ENCODE data around the gene AFF1.

Gene AFF1

GRCh38 chr4:87122252-87122651 lies 187.4 kb downstream of the AFF1 start:
- no peaks in the 10 kb centered on the region for H3K9me3 ChIP-seq (ENCODE audit: insufficient read depth, low read depth, low read length)
- H3K14ac ChIP-seq (ENCODE audit: low read length), result no peak overlapping the region
- no peak overlapping the region for H3K18ac ChIP-seq (ENCODE audit: low read length)
- H3K4me3 ChIP-seq (ENCODE audit: low read depth, low read length), result no peak overlapping the region
- no peak overlapping the region for H2BK5ac ChIP-seq (ENCODE audit: low read depth, low read length, poor library complexity)
- H3K79me1 ChIP-seq (ENCODE audit: low read length), result peaks cover 2% of the 10 kb centered on the region
- peaks cover 6 to 7% of the 10 kb centered on the region in 2 experiments for H3K36me3 ChIP-seq (ENCODE audit: control insufficient read depth in 1 of 2, insufficient read depth in 2 of 2, low read length in 2 of 2)
- no peak overlapping the region for H4K91ac ChIP-seq (ENCODE audit: low read depth, low read length)
- WGBS (ENCODE audit: extremely low coverage, insufficient coverage, insufficient read length), result no CpG with 5 or more reads among the region's 4 CpGs
- H3K4me1 ChIP-seq (ENCODE audit: control insufficient read depth in 1 of 2, insufficient read depth in 2 of 2, low read length in 2 of 2), result peaks cover 0 to 10% of the 10 kb centered on the region in 2 experiments
- no peak for DNase-seq
- no peak overlapping the region for H3K27ac ChIP-seq (ENCODE audit: low read depth, low read length)
- H3K27me3 ChIP-seq (ENCODE audit: insufficient read depth, low read length), result no peaks in the 10 kb centered on the region
- no peak overlapping the region for H2BK12ac ChIP-seq (ENCODE audit: low read length)
- no peaks in the 10 kb centered on the region for H3K79me2 ChIP-seq (ENCODE audit: control insufficient read depth, insufficient read depth, low read length, poor library complexity)
- H2AK5ac ChIP-seq (ENCODE audit: low read length), result no peak overlapping the region
- no peak overlapping the region for H2BK120ac ChIP-seq (ENCODE audit: insufficient read depth, low read length, poor library complexity)
- H4K12ac ChIP-seq (ENCODE audit: low read depth, low read length), result no peak overlapping the region
- no peak overlapping the region for H2AFZ ChIP-seq (ENCODE audit: insufficient read depth, low read length, poor library complexity)
- no peak overlapping the region for H3K4me2 ChIP-seq (ENCODE audit: low read length)
- no peak overlapping the region for H3K9ac ChIP-seq (ENCODE audit: low read length)
- H3K4ac ChIP-seq (ENCODE audit: low read depth, low read length), result no peak overlapping the region
- no peak overlapping the region for H3K23ac ChIP-seq (ENCODE audit: low read length)
- H4K8ac ChIP-seq (ENCODE audit: low read depth, low read length), result no peak overlapping the region

DNA sequence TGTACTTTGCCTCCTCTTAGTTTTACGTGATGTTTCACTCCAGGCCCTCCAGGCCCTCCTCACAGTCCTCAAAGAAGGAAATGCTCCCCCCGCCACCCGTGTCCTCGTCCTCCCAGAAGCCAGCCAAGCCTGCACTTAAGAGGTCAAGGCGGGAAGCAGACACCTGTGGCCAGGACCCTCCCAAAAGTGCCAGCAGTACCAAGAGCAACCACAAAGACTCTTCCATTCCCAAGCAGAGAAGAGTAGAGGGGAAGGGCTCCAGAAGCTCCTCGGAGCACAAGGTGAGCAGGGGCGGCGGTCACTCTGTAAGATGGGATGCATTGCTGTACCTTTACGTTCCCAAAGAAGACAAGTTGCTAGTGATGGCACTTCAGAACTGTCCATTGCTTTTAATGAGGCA lies 191.2 kb downstream of the AFF1 start:
- Histone ChIP-seq H4K91ac (ENCODE audit: low read depth, low read length) (no peak overlapping the region), H3K9ac (ENCODE audit: low read length) (no peak overlapping the region), H2AK5ac (ENCODE audit: low read length) (no peak overlapping the region), H3K27ac (ENCODE audit: low read depth, low read length) (peak overlapping the region; percentile 4), H2BK12ac (ENCODE audit: low read length) (no peak overlapping the region), H3K4me1 (ENCODE audit: control insufficient read depth in 1 of 2, insufficient read depth in 2 of 2, low read length in 2 of 2) (peaks cover 0 to 3% of the 10 kb centered on the region in 2 experiments), H3K79me1 (ENCODE audit: low read length) (no peaks in the 10 kb centered on the region), H3K9me3 (ENCODE audit: insufficient read depth, low read depth, low read length) (no peaks in the 10 kb centered on the region), H3K36me3 (ENCODE audit: control insufficient read depth in 1 of 2, insufficient read depth in 2 of 2, low read length in 2 of 2) (peaks cover 6 to 9% of the 10 kb centered on the region in 2 experiments), H2BK120ac (ENCODE audit: insufficient read depth, low read length, poor library complexity) (no peak overlapping the region), H3K23ac (ENCODE audit: low read length) (no peak overlapping the region), H2AFZ (ENCODE audit: insufficient read depth, low read length, poor library complexity) (no peak overlapping the region), H3K18ac (ENCODE audit: low read length) (no peak overlapping the region), H3K79me2 (ENCODE audit: control insufficient read depth, insufficient read depth, low read length, poor library complexity) (no peaks in the 10 kb centered on the region), H3K4ac (ENCODE audit: low read depth, low read length) (no peak overlapping the region), H3K27me3 (ENCODE audit: insufficient read depth, low read length) (no peaks in the 10 kb centered on the region), H4K12ac (ENCODE audit: low read depth, low read length) (no peak overlapping the region), H3K4me2 (ENCODE audit: low read length) (no peak overlapping the region), H3K4me3 (ENCODE audit: low read depth, low read length) (no peak overlapping the region), H2BK5ac (ENCODE audit: low read depth, low read length, poor library complexity) (no peak overlapping the region), H4K8ac (ENCODE audit: low read depth, low read length) (no peak overlapping the region), H3K14ac (ENCODE audit: low read length) (no peak overlapping the region)
- no CpG with 5 or more reads among the region's 9 CpGs for WGBS (ENCODE audit: extremely low coverage, insufficient coverage, insufficient read length)
- DNase-seq, result no peak

- Histone ChIP-seq H3K14ac (ENCODE audit: low read length) (peak overlapping the region; percentile 28), H4K8ac (ENCODE audit: low read depth, low read length) (no peak overlapping the region), H2BK12ac (ENCODE audit: low read length) (peak overlapping the region; percentile 53), H2BK120ac (ENCODE audit: insufficient read depth, low read length, poor library complexity) (no peak overlapping the region), H3K27me3 (ENCODE audit: insufficient read depth, low read length) (no peaks in the 10 kb centered on the region), H4K91ac (ENCODE audit: low read depth, low read length) (peak overlapping the region; percentile 4), H3K9ac (ENCODE audit: low read length) (no peak overlapping the region), H3K79me2 (ENCODE audit: control insufficient read depth, insufficient read depth, low read length, poor library complexity) (no peaks in the 10 kb centered on the region), H2AFZ (ENCODE audit: insufficient read depth, low read length, poor library complexity) (no peak overlapping the region), H3K79me1 (ENCODE audit: low read length) (peaks cover 3% of the 10 kb centered on the region), H3K4ac (ENCODE audit: low read depth, low read length) (no peak overlapping the region), H3K9me3 (ENCODE audit: insufficient read depth, low read depth, low read length) (no peaks in the 10 kb centered on the region), H4K12ac (ENCODE audit: low read depth, low read length) (peak overlapping the region; percentile 38), H2BK5ac (ENCODE audit: low read depth, low read length, poor library complexity) (peak overlapping the region; percentile 37), H3K23ac (ENCODE audit: low read length) (no peak overlapping the region), H3K4me3 (ENCODE audit: low read depth, low read length) (no peak overlapping the region), H3K18ac (ENCODE audit: low read length) (no peak overlapping the region), H3K4me1 (ENCODE audit: control insufficient read depth in 1 of 2, insufficient read depth in 2 of 2, low read length in 2 of 2) (peaks cover 0 to 3% of the 10 kb centered on the region in 2 experiments), H3K27ac (ENCODE audit: low read depth, low read length) (peak overlapping the region; percentile 63), H2AK5ac (ENCODE audit: low read length) (no peak overlapping the region), H3K36me3 (ENCODE audit: control insufficient read depth in 1 of 2, insufficient read depth in 2 of 2, low read length in 2 of 2) (peaks cover 7 to 11% of the 10 kb centered on the region in 2 experiments), H3K4me2 (ENCODE audit: low read length) (no peak overlapping the region)
- no CpG with 5 or more reads among the region's 2 CpGs for WGBS (ENCODE audit: extremely low coverage, insufficient coverage, insufficient read length)
- peak in 1 of 2 donors; percentile 55 for DNase-seq
Observed at GRCh38 chr4:87128006-87128705, 193.3 kb downstream of the AFF1 start.

GRCh38 chr4:87129681-87130080 lies 194.9 kb downstream of the AFF1 start:
- peaks cover 10 to 17% of the 10 kb centered on the region in 2 experiments for H3K36me3 ChIP-seq (ENCODE audit: control insufficient read depth in 1 of 2, insufficient read depth in 2 of 2, low read length in 2 of 2)
- H3K9me3 ChIP-seq (ENCODE audit: insufficient read depth, low read depth, low read length), result no peaks in the 10 kb centered on the region
- H3K27ac ChIP-seq (ENCODE audit: low read depth, low read length), result no peak overlapping the region
- no peak overlapping the region for H3K4me2 ChIP-seq (ENCODE audit: low read length)
- peaks cover 3% of the 10 kb centered on the region for H3K79me1 ChIP-seq (ENCODE audit: low read length)
- no peak overlapping the region for H3K4ac ChIP-seq (ENCODE audit: low read depth, low read length)
- H2AFZ ChIP-seq (ENCODE audit: insufficient read depth, low read length, poor library complexity), result no peak overlapping the region
- no peaks in the 10 kb centered on the region for H3K27me3 ChIP-seq (ENCODE audit: insufficient read depth, low read length)
- no CpG with 5 or more reads among the region's 6 CpGs for WGBS (ENCODE audit: extremely low coverage, insufficient coverage, insufficient read length)
- H3K18ac ChIP-seq (ENCODE audit: low read length), result no peak overlapping the region
- no peak overlapping the region for H2BK5ac ChIP-seq (ENCODE audit: low read depth, low read length, poor library complexity)
- H3K14ac ChIP-seq (ENCODE audit: low read length), result no peak overlapping the region
- no peak overlapping the region for H2BK12ac ChIP-seq (ENCODE audit: low read length)
- no peak overlapping the region for H3K23ac ChIP-seq (ENCODE audit: low read length)
- no peak overlapping the region for H4K12ac ChIP-seq (ENCODE audit: low read depth, low read length)
- H4K91ac ChIP-seq (ENCODE audit: low read depth, low read length), result no peak overlapping the region
- H3K9ac ChIP-seq (ENCODE audit: low read length), result no peak overlapping the region
- no peak overlapping the region for H3K4me3 ChIP-seq (ENCODE audit: low read depth, low read length)
- H3K4me1 ChIP-seq (ENCODE audit: control insufficient read depth in 1 of 2, insufficient read depth in 2 of 2, low read length in 2 of 2), result peaks cover 0 to 3% of the 10 kb centered on the region in 2 experiments
- H2BK120ac ChIP-seq (ENCODE audit: insufficient read depth, low read length, poor library complexity), result no peak overlapping the region
- no peak overlapping the region for H2AK5ac ChIP-seq (ENCODE audit: low read length)
- H4K8ac ChIP-seq (ENCODE audit: low read depth, low read length), result no peak overlapping the region
- H3K79me2 ChIP-seq (ENCODE audit: control insufficient read depth, insufficient read depth, low read length, poor library complexity), result no peaks in the 10 kb centered on the region
- no peak for DNase-seq

All from trophoblast cell (in vitro differentiated cells and primary cell).